ENCODE measurements around the gene APMAP.

APMAP gene

GRCh38 chr20:24990810-24991252 lies 1.7 kb downstream of the APMAP start:
- in situ Hi-C loops (cut with MboI; ENCODE audit: low pct_unique_long_range_greater_than_20kb, low sequenced_read_pairs, unreplicated experiment), result loop anchor here (25.0 kb wide), 2 partner anchors 196 to 421 kb away; partner anchors contain the start of genes ENTPD6 and GINS1
- no peak for TF ChIP-seq CTCF (IDR thresholded peaks at IDR 0.05; ENCODE audit: extremely low read depth, insufficient read depth, missing control alignments)
- no peak for DNase-seq (ENCODE audit: low spot score)

- in situ Hi-C loops (cut with MboI; ENCODE audit: low pct_unique_long_range_greater_than_20kb, low sequenced_read_pairs, unreplicated experiment), result loop anchor here (25.0 kb wide), 2 partner anchors 198 to 423 kb away; partner anchors contain the start of genes ENTPD6 and GINS1
Observed at GRCh38 chr20:24989162-24989561, 3.4 kb downstream of the APMAP start.

GRCh38 chr20:24987873-24988835 lies 4.4 kb downstream of the APMAP start:
- no peak for TF ChIP-seq CTCF (IDR thresholded peaks at IDR 0.05; ENCODE audit: extremely low read depth, insufficient read depth, missing control alignments)
- in situ Hi-C loops (cut with MboI; ENCODE audit: low pct_unique_long_range_greater_than_20kb, low sequenced_read_pairs, unreplicated experiment), result loop anchor here (25.0 kb wide), 2 partner anchors 199 to 424 kb away; partner anchors contain the start of genes ENTPD6 and GINS1
- DNase-seq (ENCODE audit: low spot score), result no peak

More at GRCh38 chr20:24989162-24989561, 3.4 kb downstream of the APMAP start:
- no peak for TF ChIP-seq CTCF (IDR thresholded peaks at IDR 0.05; ENCODE audit: extremely low read depth, insufficient read depth, missing control alignments)
- no peak for DNase-seq (ENCODE audit: low spot score)

- DNase-seq (ENCODE audit: low spot score), result no peak
- in situ Hi-C loops (cut with MboI; ENCODE audit: low pct_unique_long_range_greater_than_20kb, low sequenced_read_pairs, unreplicated experiment), result loop anchor here (25.0 kb wide), 2 partner anchors 200 to 425 kb away; partner anchors contain the start of genes ENTPD6 and GINS1
- TF ChIP-seq CTCF (IDR thresholded peaks at IDR 0.05; ENCODE audit: extremely low read depth, insufficient read depth, missing control alignments), result no peak
Observed at GRCh38 chr20:24987244-24987643, 5.3 kb downstream of the APMAP start.

- in situ Hi-C loops (cut with MboI; ENCODE audit: low pct_unique_long_range_greater_than_20kb, low sequenced_read_pairs, unreplicated experiment), result loop anchor here (25.0 kb wide), 2 partner anchors 201 to 426 kb away; partner anchors contain the start of genes ENTPD6 and GINS1
- DNase-seq (ENCODE audit: low spot score), result no peak
- TF ChIP-seq CTCF (IDR thresholded peaks at IDR 0.05; ENCODE audit: extremely low read depth, insufficient read depth, missing control alignments), result no peak
Observed at GRCh38 chr20:24986436-24987015, 6.0 kb downstream of the APMAP start.

- TF ChIP-seq CTCF (IDR thresholded peaks at IDR 0.05; ENCODE audit: extremely low read depth, insufficient read depth, missing control alignments), result no peak
- in situ Hi-C loops (cut with MboI; ENCODE audit: low pct_unique_long_range_greater_than_20kb, low sequenced_read_pairs, unreplicated experiment), result loop anchor here (25.0 kb wide), 2 partner anchors 201 to 426 kb away; partner anchors contain the start of genes ENTPD6 and GINS1
- no peak for DNase-seq (ENCODE audit: low spot score)
Observed at GRCh38 chr20:24985802-24986201, 6.7 kb downstream of the APMAP start.
